ENCODE data around the gene EIF5B.

The EIF5B gene

DNA sequence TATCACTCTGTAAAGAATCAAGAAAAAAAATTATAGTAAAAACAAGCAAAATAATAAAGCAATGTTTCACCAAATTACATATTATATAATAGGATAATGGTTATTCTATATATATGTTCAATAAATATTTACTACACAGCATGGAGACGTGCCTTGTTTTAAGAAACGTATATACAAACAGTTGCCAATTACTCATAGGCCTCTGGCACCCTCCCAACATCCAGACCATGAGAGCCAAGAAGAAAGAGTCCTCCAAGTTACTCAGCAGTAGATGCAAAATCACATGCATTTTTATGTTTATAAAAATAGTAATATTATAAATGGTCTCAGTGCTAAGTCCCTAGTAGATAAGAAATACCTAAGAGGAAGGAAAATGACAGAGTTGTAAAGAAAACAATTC, 87.8 kb downstream of the EIF5B start:
- peaks cover 38% of the 10 kb centered on the region for H3K36me3 ChIP-seq (replicated peaks; ENCODE audit: low read depth, low read length)
- H3K4me1 ChIP-seq (ENCODE audit: low read length) = no peaks in the 10 kb centered on the region
- no peak overlapping the region for H3K9ac ChIP-seq (ENCODE audit: low read length)
- no peak overlapping the region for H3K4me2 ChIP-seq (ENCODE audit: low read length)
- H3K9me3 ChIP-seq (ENCODE audit: insufficient read depth, low read length) = no peaks in the 10 kb centered on the region
- H3K4me3 ChIP-seq (ENCODE audit: low read length) = no peak overlapping the region
- no peak overlapping the region for H2AFZ ChIP-seq (ENCODE audit: low read depth, low read length)
- no peaks in the 10 kb centered on the region for H3K79me2 ChIP-seq (ENCODE audit: low read length)
- H4K20me1 ChIP-seq (ENCODE audit: insufficient read depth, low read length) = no peaks in the 10 kb centered on the region
- H3K27me3 ChIP-seq (ENCODE audit: low read depth, low read length) = no peaks in the 10 kb centered on the region
- H3K27ac ChIP-seq (ENCODE audit: low read length) = no peak overlapping the region
- TF ChIP-seq, protein P1, sequence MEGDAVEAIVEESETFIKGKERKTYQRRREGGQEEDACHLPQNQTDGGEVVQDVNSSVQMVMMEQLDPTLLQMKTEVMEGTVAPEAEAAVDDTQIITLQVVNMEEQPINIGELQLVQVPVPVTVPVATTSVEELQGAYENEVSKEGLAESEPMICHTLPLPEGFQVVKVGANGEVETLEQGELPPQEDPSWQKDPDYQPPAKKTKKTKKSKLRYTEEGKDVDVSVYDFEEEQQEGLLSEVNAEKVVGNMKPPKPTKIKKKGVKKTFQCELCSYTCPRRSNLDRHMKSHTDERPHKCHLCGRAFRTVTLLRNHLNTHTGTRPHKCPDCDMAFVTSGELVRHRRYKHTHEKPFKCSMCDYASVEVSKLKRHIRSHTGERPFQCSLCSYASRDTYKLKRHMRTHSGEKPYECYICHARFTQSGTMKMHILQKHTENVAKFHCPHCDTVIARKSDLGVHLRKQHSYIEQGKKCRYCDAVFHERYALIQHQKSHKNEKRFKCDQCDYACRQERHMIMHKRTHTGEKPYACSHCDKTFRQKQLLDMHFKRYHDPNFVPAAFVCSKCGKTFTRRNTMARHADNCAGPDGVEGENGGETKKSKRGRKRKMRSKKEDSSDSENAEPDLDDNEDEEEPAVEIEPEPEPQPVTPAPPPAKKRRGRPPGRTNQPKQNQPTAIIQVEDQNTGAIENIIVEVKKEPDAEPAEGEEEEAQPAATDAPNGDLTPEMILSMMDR (IDR thresholded peaks at IDR 0.05; ENCODE audit: low read depth, low read length) = no peak
- no peak for TF ChIP-seq EZH2phosphoT487 (IDR thresholded peaks at IDR 0.05; ENCODE audit: low read depth)

DNA sequence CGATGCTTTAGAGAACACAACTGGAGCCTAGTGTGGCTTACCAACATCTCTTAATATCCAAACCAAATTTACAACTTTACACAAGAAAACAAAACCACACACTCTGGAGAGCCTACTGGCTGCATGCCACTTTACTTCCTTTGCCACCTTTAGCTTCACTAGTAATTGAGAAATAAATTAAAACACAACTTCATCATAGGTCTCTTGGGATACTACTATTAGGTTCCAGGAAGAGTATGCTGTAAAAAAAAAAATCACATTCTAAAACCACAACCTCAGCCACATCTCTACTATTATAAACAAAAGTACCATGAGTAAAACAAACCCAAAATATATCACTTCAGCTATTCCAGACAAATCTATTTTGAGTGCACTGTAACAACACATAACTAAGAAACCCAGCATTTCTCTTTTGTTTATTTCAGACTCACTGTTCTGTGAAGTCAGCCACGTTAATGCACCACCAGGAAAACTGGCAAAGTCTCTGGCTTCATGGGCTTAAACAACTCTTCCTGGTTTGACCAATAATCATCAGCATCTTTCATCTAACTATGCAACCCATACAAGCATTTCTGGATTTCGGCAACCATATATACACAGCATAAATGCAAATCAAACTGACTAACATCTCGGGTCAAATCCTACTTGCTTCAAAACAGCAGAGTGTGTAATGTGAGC, 93.6 kb downstream of the EIF5B start:
- Histone ChIP-seq H3K79me2 (ENCODE audit: low read length) (no peaks in the 10 kb centered on the region), H3K4me3 (ENCODE audit: low read length) (no peak overlapping the region)

DNA sequence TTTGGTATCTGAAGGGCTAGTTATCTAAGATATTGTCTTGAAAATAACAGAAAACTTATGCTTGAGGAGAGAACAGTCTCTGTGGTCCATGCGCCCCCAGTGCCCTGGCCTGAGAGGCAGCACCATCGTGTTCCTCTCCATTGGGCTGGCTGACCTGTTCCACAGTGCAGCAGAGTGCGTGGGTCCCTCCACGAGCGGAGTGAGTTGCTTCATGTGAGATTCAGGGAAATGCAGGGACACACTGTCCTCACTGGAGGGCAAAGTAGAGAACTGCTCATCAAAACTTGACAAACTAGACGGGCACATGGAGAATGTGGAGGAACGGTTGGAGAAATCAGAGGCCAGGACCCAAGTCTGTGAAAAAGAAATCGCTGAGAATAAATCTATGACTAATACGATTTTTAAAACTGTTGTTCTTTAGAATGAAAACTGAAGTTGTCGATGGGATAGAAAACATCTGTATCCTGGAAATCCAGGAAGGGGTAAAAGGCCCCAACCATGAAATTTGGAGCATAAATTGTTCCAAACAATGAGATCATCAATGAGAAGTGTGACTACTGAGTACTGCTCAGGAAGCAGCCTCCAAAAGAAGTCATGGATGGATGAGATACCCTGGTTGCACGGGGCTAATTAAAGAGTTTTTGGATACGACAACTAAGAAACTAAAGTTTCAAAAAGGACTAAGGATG, 94.5 kb downstream of the EIF5B start:
- Histone ChIP-seq H3K9ac (ENCODE audit: low read length) (no peak overlapping the region), H2AFZ (ENCODE audit: low read depth, low read length) (no peak overlapping the region), H3K27me3 (ENCODE audit: low read depth, low read length) (no peaks in the 10 kb centered on the region), H3K27ac (ENCODE audit: low read length) (no peak overlapping the region), H3K36me3 (replicated peaks; ENCODE audit: low read depth, low read length) (peaks cover 27% of the 10 kb centered on the region), H3K4me3 (ENCODE audit: low read length) (no peak overlapping the region), H3K9me3 (ENCODE audit: insufficient read depth, low read length) (no peaks in the 10 kb centered on the region), H3K4me2 (ENCODE audit: low read length) (no peak overlapping the region), H3K79me2 (ENCODE audit: low read length) (no peaks in the 10 kb centered on the region), H4K20me1 (ENCODE audit: insufficient read depth, low read length) (no peaks in the 10 kb centered on the region), H3K4me1 (ENCODE audit: low read length) (no peaks in the 10 kb centered on the region)
- TF ChIP-seq, protein P1 (IDR thresholded peaks at IDR 0.05; ENCODE audit: low read depth, low read length) = no peak
- no peak for TF ChIP-seq EZH2phosphoT487 (IDR thresholded peaks at IDR 0.05; ENCODE audit: low read depth)

More for the DNA sequence above, 93.6 kb downstream of the EIF5B start:
- Histone ChIP-seq H3K9ac (ENCODE audit: low read length) (no peak overlapping the region), H2AFZ (ENCODE audit: low read depth, low read length) (no peak overlapping the region), H3K27me3 (ENCODE audit: low read depth, low read length) (no peaks in the 10 kb centered on the region), H3K4me2 (ENCODE audit: low read length) (no peak overlapping the region), H3K9me3 (ENCODE audit: insufficient read depth, low read length) (no peaks in the 10 kb centered on the region), H3K27ac (ENCODE audit: low read length) (no peak overlapping the region), H3K36me3 (replicated peaks; ENCODE audit: low read depth, low read length) (peaks cover 27% of the 10 kb centered on the region), H3K4me1 (ENCODE audit: low read length) (no peaks in the 10 kb centered on the region), H4K20me1 (ENCODE audit: insufficient read depth, low read length) (no peaks in the 10 kb centered on the region)
- TF ChIP-seq, protein P1 (IDR thresholded peaks at IDR 0.05; ENCODE audit: low read depth, low read length) = no peak
- TF ChIP-seq EZH2phosphoT487 (IDR thresholded peaks at IDR 0.05; ENCODE audit: low read depth) = no peak

DNA sequence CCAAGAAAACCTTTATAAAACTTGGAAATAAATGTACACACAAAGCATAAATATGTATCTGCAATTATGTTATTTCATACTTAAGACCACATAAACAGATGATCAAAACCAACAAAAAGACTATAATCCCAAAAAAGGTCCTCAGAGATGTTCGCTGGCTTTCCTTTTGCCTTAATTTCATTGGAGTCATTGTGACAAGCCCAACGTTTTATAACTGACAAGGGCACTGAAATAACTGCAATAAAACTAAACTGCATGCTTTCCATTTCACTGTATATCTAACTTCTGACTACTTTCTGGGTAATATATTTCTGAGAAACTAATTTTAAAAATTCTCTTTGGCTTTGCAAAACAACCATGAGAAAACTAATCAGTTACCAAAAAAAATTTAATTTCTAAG, 96.2 kb downstream of the EIF5B start:
- H2AFZ ChIP-seq (ENCODE audit: low read depth, low read length) = no peak overlapping the region
- H4K20me1 ChIP-seq (ENCODE audit: insufficient read depth, low read length) = no peaks in the 10 kb centered on the region
- H3K9ac ChIP-seq (ENCODE audit: low read length) = no peak overlapping the region
- no peak overlapping the region for H3K4me3 ChIP-seq (ENCODE audit: low read length)
- H3K4me2 ChIP-seq (ENCODE audit: low read length) = no peak overlapping the region
- H3K27me3 ChIP-seq (ENCODE audit: low read depth, low read length) = no peaks in the 10 kb centered on the region
- H3K36me3 ChIP-seq (replicated peaks; ENCODE audit: low read depth, low read length) = peaks cover 21% of the 10 kb centered on the region
- no peaks in the 10 kb centered on the region for H3K9me3 ChIP-seq (ENCODE audit: insufficient read depth, low read length)
- H3K27ac ChIP-seq (ENCODE audit: low read length) = no peak overlapping the region
- TF ChIP-seq EZH2phosphoT487 (IDR thresholded peaks at IDR 0.05; ENCODE audit: low read depth) = no peak
- TF ChIP-seq, protein P1 (IDR thresholded peaks at IDR 0.05; ENCODE audit: low read depth, low read length) = no peak
- no peaks in the 10 kb centered on the region for H3K79me2 ChIP-seq (ENCODE audit: low read length)
- no peaks in the 10 kb centered on the region for H3K4me1 ChIP-seq (ENCODE audit: low read length)

Measured in OCI-LY3 (cell line).